Measurements from ENCODE around the gene CIBAR2.

DNA sequence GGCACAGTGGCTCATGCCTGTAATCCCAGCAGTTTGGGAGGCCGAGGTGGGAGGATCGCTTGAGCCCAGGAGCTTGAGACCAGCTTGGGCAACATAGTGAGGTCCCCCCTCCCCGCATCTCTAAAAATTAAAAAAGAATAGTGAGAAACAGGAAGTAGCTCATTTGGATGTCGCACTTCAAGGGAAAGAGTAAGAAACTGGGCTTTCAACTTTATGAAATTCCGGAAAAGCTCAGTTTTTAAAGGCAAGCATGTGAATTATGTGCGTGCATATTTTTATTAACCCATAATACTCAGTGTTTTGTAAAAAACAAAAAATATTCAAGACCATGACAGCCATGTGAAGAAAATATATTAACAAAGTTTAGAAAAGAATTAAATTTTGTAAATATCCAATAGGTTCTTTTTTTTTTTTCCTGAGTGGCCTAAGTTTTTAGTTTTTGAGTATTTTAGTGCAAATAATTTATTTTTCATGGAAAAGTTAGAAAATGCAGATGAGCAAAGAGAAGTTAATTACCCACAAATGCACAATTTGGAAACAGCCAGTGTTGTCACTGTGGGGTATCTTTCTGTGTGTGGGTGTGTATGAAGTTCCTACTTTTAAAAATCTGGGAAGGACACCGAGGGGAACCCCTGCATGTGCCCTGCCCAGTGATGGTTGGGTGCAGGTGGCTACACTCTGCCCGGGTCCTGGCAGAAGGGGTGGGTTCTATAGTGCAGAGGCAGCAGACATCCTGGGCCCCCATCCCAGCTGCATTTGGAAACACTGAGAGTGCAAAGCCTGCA, 40.0 kb downstream of the CIBAR2 start:
- TF ChIP-seq GABPA (tag; conservative IDR thresholded peaks at IDR 0.05; ENCODE audit: low read depth) (no peak), KAT7 (CRISPR knock-in tag; IDR thresholded peaks at IDR 0.05; ENCODE audit: borderline replicate concordance) (no peak), CREB1 (IDR thresholded peaks at IDR 0.05) (no peak), CREB1 (CRISPR knock-in tag; IDR thresholded peaks at IDR 0.05) (no peak), CGGBP1 (CRISPR knock-in tag; IDR thresholded peaks at IDR 0.05) (no peak), CTCF (IDR thresholded peaks at IDR 0.05 in 2 of 3, conservative IDR thresholded peaks at IDR 0.05 in 1 of 3; ENCODE audit: insufficient read depth in 2 of 3, low read depth in 1 of 3, low read length in 3 of 3) (no peak), RAD21 (CRISPR knock-in tag; conservative IDR thresholded peaks at IDR 0.05 in 1 of 2, IDR thresholded peaks at IDR 0.05 in 1 of 2) (no peak)
- TF ChIP-seq, protein P1, sequence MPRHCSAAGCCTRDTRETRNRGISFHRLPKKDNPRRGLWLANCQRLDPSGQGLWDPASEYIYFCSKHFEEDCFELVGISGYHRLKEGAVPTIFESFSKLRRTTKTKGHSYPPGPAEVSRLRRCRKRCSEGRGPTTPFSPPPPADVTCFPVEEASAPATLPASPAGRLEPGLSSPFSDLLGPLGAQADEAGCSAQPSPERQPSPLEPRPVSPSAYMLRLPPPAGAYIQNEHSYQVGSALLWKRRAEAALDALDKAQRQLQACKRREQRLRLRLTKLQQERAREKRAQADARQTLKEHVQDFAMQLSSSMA (CRISPR knock-in tag; IDR thresholded peaks at IDR 0.05) = no peak
- TF ChIP-seq, protein P2, sequence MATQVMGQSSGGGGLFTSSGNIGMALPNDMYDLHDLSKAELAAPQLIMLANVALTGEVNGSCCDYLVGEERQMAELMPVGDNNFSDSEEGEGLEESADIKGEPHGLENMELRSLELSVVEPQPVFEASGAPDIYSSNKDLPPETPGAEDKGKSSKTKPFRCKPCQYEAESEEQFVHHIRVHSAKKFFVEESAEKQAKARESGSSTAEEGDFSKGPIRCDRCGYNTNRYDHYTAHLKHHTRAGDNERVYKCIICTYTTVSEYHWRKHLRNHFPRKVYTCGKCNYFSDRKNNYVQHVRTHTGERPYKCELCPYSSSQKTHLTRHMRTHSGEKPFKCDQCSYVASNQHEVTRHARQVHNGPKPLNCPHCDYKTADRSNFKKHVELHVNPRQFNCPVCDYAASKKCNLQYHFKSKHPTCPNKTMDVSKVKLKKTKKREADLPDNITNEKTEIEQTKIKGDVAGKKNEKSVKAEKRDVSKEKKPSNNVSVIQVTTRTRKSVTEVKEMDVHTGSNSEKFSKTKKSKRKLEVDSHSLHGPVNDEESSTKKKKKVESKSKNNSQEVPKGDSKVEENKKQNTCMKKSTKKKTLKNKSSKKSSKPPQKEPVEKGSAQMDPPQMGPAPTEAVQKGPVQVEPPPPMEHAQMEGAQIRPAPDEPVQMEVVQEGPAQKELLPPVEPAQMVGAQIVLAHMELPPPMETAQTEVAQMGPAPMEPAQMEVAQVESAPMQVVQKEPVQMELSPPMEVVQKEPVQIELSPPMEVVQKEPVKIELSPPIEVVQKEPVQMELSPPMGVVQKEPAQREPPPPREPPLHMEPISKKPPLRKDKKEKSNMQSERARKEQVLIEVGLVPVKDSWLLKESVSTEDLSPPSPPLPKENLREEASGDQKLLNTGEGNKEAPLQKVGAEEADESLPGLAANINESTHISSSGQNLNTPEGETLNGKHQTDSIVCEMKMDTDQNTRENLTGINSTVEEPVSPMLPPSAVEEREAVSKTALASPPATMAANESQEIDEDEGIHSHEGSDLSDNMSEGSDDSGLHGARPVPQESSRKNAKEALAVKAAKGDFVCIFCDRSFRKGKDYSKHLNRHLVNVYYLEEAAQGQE (IDR thresholded peaks at IDR 0.05; ENCODE audit: borderline replicate concordance) = no peak
- TF ChIP-seq, protein P2 (CRISPR knock-in tag; IDR thresholded peaks at IDR 0.05; ENCODE audit: low read depth) = no peak

All from K562 (cell line).